Measurements from ENCODE around the gene CAMKK1.

CAMKK1 gene

GRCh38 chr17:3812771-3813170 lies 80.1 kb downstream of the CAMKK1 start:
- DNase-seq (ENCODE audit: low read depth in 3 of 3): no peak

DNA sequence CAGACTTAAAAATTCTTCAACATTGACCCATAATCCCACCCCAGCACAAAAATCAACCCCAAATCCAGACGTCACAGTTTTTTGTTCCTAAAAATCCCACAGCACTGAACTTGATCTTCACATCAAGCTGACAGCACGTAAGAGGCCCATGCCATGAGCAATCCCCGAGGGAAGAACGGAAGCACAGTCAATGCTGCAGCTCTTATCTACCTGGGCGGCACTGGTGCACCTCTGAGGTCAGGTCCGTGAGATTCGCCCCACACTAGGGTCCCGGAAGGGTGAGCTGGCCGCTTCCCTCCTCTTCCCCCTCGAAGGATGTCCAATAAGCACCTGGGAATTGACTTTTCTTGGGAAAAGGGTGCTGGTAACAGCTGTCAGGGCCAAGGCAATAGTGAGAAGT lies 80.6 kb downstream of the CAMKK1 start:
- DNase-seq (ENCODE audit: low read depth in 3 of 3): no peak

Data from stimulated activated CD4-positive, alpha-beta T cell treated with anti-CD3 and anti-CD28 coated beads, TNF-alpha, amount 100 ng/mL, for 48 hours (primary cell).